BJ (cell line): Measurements from ENCODE around the gene RASSF4. TPM values are rescaled to one million over a fixed set of nuclear protein-coding genes. Genes with fewer than 3 reads are reported as not detected.

Experiments used
- CTCF ChIA-PET: fragments of 350-600 bp; formaldehyde crosslinking; extraction: SDS; loops from one replicate; lab custom pipeline; 2021; ENCODE audit warnings: antibody characterized with exemption, inconsistent platforms; lab: Yijun Ruan, JAX
- POLR2A ChIA-PET: fragments of 300-600 bp; sonication (Branson Sonifier 250); formaldehyde crosslinking; extraction: SDS; loops from one replicate; lab custom pipeline; 2021; ENCODE audit warnings: antibody characterized with exemption; lab: Charles Lee
- DNase-seq: peaks from one replicate; pipeline ENCODE4 v3.0.0-alpha.2; 2011; ENCODE audit warnings: low read depth
- H3K27me3 ChIP-seq: 2 replicates; pipeline ENCODE4 v1.6.0; 2011; ENCODE audit warnings: low read length; ENCODE audit not compliant: control insufficient read depth, insufficient read depth
- H3K36me3 ChIP-seq: 2 replicates; pipeline ENCODE4 v1.5.1; 2011; ENCODE audit warnings: low read length; ENCODE audit not compliant: control insufficient read depth, insufficient read depth
- H3K4me3 ChIP-seq: 2 replicates; pipeline ENCODE4 v1.5.1; 2011; ENCODE audit warnings: low read depth, mild to moderate bottlenecking, control low read depth, low read length
- CTCF ChIP-seq: IDR thresholded peaks from 2 replicates; pipeline ENCODE4 v1.5.1; 2011; ENCODE audit warnings: low read depth, mild to moderate bottlenecking, control low read depth, inconsistent platforms, low read length, moderate library complexity; ENCODE audit not compliant: insufficient read depth
- polyA plus RNA-seq: library from polyadenylated mRNA; depleted of rRNA; stranded (reverse); fragments of >200 nt; gene quantifications from 2 replicates; pipeline ENCODE4 v1.2.3, GENCODE V29; 2011

Gene RASSF4
- polyA plus RNA-seq, 1 experiment = 3.9 TPM

- no peak for DNase-seq
- ChIA-PET CTCF (no interaction called here), POLR2A (no interaction called here)
- Histone ChIP-seq H3K27me3 (no peaks in the 10 kb centered on the region), H3K36me3 (no peaks in the 10 kb centered on the region), H3K4me3 (no peak overlapping the region)
- TF ChIP-seq CTCF = no peak
These were observed 22.9 kb downstream of the RASSF4 start for GRCh38 chr10:44982496-44982895.

- Histone ChIP-seq H3K27me3 (no peaks in the 10 kb centered on the region), H3K36me3 (no peaks in the 10 kb centered on the region), H3K4me3 (no peak overlapping the region)
- POLR2A ChIA-PET = no interaction called here
- CTCF ChIA-PET = interaction anchor here (1.4 kb wide), 1 partner anchor 51 kb away, joined by 4 read pairs; no protein-coding TSS in a partner anchor
- no peak for DNase-seq
- TF ChIP-seq CTCF = no peak
These were observed 23.7 kb downstream of the RASSF4 start for GRCh38 chr10:44983066-44983894.

- no peak for DNase-seq
- H3K4me3 ChIP-seq = no peak overlapping the region
- POLR2A ChIA-PET = no interaction called here
- no peaks in the 10 kb centered on the region for H3K36me3 ChIP-seq
- CTCF ChIA-PET = interaction anchor here (1.4 kb wide), 1 partner anchor 51 kb away, joined by 4 read pairs; no protein-coding TSS in a partner anchor
- TF ChIP-seq CTCF = no peak
- no peaks in the 10 kb centered on the region for H3K27me3 ChIP-seq
These were observed 24.3 kb downstream of the RASSF4 start for GRCh38 chr10:44983895-44984278.

GRCh38 chr10:44984671-44985101 lies 25.1 kb downstream of the RASSF4 start:
- Histone ChIP-seq H3K36me3 (no peaks in the 10 kb centered on the region), H3K27me3 (no peaks in the 10 kb centered on the region), H3K4me3 (no peak overlapping the region)
- TF ChIP-seq CTCF = no peak
- no peak for DNase-seq
- ChIA-PET CTCF (no interaction called here), POLR2A (no interaction called here)

- POLR2A ChIA-PET = no interaction called here
- TF ChIP-seq CTCF = no peak
- no peak for DNase-seq
- Histone ChIP-seq H3K4me3 (no peak overlapping the region), H3K27me3 (no peaks in the 10 kb centered on the region), H3K36me3 (no peaks in the 10 kb centered on the region)
- CTCF ChIA-PET = interaction anchor here (1.7 kb wide), 1 partner anchor 10 kb away, joined by 5 read pairs; no protein-coding TSS in a partner anchor
These were observed 25.6 kb downstream of the RASSF4 start for GRCh38 chr10:44985175-44985681.
